ENCODE results near the gene ATXN1.

Gene ATXN1

DNA sequence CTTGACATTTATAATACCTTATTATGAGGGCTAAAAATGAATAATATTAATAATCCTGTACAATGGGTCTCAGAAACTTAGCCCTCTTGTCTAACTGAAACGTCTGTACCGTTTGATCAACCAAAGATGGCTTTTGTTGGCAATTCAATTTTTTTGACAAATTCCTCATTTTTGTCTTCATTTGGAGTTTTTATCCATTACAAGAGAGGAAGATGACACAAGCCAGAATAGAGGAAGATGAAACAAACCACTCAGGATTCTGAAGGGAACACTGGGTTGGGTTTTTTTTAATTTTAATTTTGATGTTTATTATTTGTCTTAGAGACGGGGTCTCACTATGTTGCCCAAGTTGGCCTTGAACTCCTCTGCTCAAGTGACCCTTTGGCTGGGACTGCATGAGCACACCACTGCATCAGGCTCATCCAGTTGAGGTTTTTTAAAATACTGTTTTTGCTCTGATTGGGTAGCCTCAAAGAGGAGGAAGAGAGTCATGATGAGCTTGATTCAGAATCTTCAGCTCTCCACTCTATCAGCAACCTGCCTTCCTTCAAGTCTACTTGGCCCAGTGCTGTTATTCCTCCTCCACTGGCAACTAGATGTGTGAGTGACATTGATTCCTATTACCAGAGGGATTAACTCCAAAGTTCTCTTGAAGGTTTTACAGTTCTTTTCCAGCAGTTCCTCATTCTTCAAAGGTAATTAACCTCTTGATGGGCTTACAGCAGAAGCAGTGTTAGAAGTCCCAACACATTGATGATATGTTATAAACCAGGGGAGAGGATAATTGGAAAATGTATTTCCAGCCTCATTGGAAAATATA lies 71.3 kb downstream of the ATXN1 start:
- TF ChIP-seq, protein P1, sequence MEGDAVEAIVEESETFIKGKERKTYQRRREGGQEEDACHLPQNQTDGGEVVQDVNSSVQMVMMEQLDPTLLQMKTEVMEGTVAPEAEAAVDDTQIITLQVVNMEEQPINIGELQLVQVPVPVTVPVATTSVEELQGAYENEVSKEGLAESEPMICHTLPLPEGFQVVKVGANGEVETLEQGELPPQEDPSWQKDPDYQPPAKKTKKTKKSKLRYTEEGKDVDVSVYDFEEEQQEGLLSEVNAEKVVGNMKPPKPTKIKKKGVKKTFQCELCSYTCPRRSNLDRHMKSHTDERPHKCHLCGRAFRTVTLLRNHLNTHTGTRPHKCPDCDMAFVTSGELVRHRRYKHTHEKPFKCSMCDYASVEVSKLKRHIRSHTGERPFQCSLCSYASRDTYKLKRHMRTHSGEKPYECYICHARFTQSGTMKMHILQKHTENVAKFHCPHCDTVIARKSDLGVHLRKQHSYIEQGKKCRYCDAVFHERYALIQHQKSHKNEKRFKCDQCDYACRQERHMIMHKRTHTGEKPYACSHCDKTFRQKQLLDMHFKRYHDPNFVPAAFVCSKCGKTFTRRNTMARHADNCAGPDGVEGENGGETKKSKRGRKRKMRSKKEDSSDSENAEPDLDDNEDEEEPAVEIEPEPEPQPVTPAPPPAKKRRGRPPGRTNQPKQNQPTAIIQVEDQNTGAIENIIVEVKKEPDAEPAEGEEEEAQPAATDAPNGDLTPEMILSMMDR (IDR thresholded peaks at IDR 0.05) = no peak

DNA sequence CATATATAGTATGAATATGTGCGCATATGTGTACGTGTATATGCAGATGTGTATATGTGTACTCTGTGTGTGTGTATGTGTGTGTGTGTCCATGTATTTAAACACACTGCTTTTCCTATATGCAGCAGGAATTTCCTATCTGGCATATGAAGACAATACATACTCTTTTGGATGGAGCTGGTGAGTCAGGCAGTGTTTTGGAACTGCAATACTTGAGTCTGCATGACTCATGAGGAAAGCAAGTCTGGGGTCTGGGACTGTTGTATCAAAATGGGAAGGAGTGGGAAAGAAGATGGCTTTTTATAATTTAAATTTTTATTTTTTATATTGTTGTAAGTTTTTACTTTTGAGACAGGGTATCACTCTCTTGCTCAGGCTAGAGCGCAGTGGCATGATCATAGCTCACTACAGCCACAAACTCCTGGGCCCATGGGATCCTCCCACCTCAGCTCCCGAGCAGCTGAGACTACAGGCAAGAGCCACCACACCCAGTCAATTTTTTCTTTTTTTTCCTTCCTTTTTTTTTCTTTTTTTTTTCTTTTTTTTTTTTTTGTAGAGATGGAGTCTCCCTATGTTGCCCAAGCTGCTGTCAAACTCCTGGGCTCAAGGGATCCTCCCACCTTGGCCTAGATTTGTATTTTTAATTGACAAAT lies 72.2 kb downstream of the ATXN1 start:
- TF ChIP-seq, protein P1 (IDR thresholded peaks at IDR 0.05) = no peak

DNA sequence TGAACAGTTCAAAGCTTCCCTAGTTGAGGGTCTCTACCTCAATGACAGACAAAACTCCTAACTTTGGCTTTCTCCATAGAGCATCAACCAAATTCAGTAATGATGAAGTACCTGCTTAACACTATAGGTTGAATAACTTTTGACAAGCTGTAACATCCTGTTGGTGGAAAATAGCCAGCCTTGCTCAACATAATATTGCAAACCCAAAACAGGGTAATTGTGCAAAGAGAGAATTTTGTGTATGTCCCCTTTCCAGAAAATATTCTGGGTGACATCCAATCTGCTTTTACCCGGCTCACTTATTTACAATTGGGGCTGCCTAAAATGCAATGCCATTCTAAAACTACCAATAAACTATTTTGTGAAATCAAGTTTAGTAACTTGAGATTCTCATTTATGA lies 72.8 kb downstream of the ATXN1 start:
- TF ChIP-seq, protein P1 (IDR thresholded peaks at IDR 0.05) = no peak

DNA sequence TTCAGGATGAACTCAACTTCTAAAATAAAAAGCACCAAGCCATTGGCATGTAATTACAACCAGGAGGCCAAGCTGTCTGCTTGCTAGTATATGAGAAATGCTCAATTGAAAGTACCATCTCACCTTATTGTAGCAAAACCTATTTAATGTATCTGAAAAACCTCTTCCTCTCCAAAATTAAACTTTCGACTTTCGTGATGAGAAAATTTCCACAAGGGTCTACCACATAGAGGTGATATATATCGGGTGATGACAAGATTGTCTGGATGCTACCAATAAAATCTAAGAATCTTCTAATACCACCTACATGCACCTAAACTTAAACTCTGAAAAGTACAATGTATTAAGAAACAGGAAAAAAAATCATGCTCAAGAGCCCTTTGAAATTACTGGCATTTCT lies 74.2 kb downstream of the ATXN1 start:
- TF ChIP-seq, protein P1 (IDR thresholded peaks at IDR 0.05) = no peak

DNA sequence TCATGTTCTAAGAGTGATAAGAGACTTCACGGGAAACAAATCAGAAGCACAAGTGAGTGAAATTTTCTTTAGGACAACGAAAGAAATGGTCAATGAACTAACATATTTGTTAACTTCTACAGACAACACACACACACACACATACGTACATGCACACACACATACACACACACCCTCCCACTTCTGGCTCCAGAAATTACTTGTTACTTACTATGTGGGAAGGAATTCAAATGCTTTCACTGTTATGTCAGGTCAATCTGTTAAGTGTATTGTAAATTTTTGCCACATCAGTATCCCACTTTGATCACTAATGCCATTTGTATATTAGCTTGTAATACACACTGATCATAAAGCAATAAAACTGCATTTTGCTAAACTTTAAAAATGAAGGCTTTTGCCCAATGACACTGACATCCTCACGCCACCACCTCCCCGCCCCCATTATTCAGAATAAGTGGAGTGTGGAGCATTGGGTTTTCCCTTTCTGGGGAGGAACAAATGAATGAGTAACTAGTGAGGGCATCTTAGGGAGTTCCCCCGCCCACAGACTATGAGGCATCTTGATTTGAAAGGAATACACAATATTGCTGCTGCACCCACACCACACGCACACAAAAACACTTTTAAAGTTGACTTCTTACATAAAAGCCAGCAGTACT lies 76.2 kb downstream of the ATXN1 start:
- TF ChIP-seq, protein P1 (IDR thresholded peaks at IDR 0.05) = no peak

DNA sequence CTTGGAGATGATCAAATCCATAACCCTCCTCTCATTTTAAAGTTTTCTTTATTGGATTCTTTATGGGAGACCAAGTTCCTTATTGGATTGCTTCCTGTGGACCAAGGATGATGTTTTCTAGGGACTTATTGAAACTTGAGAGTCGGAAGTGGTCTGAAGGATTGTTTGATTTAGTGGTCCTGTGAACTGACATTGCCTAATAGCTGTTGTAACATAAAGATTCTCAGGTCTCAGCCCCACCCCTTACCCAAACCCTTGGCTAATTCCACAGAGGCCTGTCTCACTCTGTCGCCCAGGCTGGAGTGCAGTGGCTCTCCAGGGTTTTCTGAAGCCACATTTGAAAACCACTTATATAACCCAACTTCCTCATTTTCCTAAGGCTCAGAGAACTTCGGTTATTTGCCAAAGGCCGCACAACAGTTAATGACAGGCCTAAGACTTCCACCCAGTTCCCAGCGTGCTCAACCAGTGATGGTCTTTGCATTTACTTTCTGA lies 77.0 kb downstream of the ATXN1 start:
- TF ChIP-seq, protein P1 (IDR thresholded peaks at IDR 0.05) = no peak

DNA sequence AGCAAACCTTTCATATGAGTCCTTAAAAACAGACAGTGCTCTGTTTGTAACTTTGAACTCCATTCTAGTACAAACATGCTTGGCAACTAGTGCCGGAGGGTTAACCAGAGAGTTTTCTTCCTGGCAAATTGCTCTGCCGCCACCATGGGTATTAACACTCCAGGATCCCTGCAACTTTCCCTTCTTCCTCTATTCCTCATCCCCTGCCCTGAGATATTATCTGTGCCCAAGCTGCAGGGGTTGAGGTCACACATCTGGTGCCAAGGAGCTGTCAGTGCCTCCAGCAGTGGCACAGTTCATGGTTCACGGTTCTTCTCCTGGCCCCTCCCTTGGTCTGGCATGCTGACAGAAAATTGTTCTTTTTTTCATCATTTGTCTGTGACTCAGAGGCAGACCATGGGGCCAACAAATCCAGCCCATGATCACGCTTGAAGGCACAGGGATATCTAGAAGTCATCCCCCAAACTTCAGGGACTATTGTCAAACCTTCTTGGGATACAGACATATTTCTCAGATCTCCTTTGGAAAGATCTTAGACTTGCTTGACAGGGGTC lies 77.5 kb downstream of the ATXN1 start:
- TF ChIP-seq, protein P1 (IDR thresholded peaks at IDR 0.05) = no peak
